Panc1 (cell line): Measurements from ENCODE around the gene SLC9A9. TPM values are rescaled to one million over a fixed set of nuclear protein-coding genes. Genes with fewer than 3 reads are reported as not detected.

Experiments used
- ATAC-seq: fragments of 200-7000 bp; cut with Tn5 transposase; 2 replicates; pipeline ENCODE4 v1.9.1; 2020; ENCODE audit warnings: mild to moderate bottlenecking, moderate library complexity
- BruUV-seq: library from RNA; stranded (reverse); fragments of 400-500 nt; replicated peaks from 2 replicates; lab custom pipeline; 2021; lab: Mats Ljungman, UMichigan
- CTCF ChIA-PET: fragments of 300-600 bp; sonication (Branson Sonifier 250); formaldehyde crosslinking; loops from one replicate; lab custom pipeline; 2022; ENCODE audit warnings: antibody characterized with exemption; lab: Charles Lee
- POLR2A ChIA-PET: fragments of 300-600 bp; sonication (Branson Sonifier 250); formaldehyde crosslinking; loops from one replicate; lab custom pipeline; 2022; ENCODE audit warnings: antibody characterized with exemption; lab: Charles Lee
- DNase-seq: peaks from one replicate; pipeline ENCODE4 v3.0.0-alpha.2; 2010; ENCODE audit warnings: low read depth, low spot score
- H3K27ac ChIP-seq: 2 replicates; pipeline ENCODE4 v1.5.1; 2011; ENCODE audit warnings: mild to moderate bottlenecking, low read length, inconsistent platforms
- H3K27me3 ChIP-seq: fragments of 200-500 bp; sonication (Bioruptor generic); 2 replicates; pipeline ENCODE4 v1.6.0; 2014; ENCODE audit warnings: low read length, inconsistent platforms; ENCODE audit not compliant: control insufficient read depth, insufficient read depth
- H3K36me3 ChIP-seq: fragments of 200-500 bp; sonication (Bioruptor generic); 2 replicates; pipeline ENCODE4 v1.5.1; 2014; ENCODE audit warnings: inconsistent platforms, mild to moderate bottlenecking, low read length, moderate library complexity; ENCODE audit not compliant: control insufficient read depth, insufficient read depth
- H3K4me1 ChIP-seq: 2 replicates; pipeline ENCODE4 v1.5.1; 2011; ENCODE audit warnings: inconsistent platforms, mild to moderate bottlenecking, low read length, moderate library complexity; ENCODE audit not compliant: control insufficient read depth, insufficient read depth
- H3K4me3 ChIP-seq, 2 experiments: 2 replicates each; pipeline ENCODE4 v1.5.1; 2011 to 2012; ENCODE audit warnings: low read depth in 2 of 2, low read length in 2 of 2, mild to moderate bottlenecking in 2 of 2, inconsistent platforms in 1 of 2, moderate library complexity in 1 of 2
- H3K9me3 ChIP-seq: fragments of 200-500 bp; sonication (Bioruptor generic); 2 replicates; pipeline ENCODE4 v1.5.1; 2014; ENCODE audit warnings: low read depth, mild to moderate bottlenecking, inconsistent platforms, low read length, moderate library complexity; ENCODE audit not compliant: control insufficient read depth, insufficient read depth
- CTCF ChIP-seq: fragments of 450-650 bp; IDR thresholded peaks from 2 replicates; pipeline ENCODE4 v1.5.1; 2017; ENCODE audit warnings: mild to moderate bottlenecking
- POLR2AphosphoS5 ChIP-seq: IDR thresholded peaks from 2 replicates; pipeline ENCODE4 v1.6.1; 2012; ENCODE audit warnings: mild to moderate bottlenecking, low read depth, low read length, moderate library complexity
- SIN3A ChIP-seq: IDR thresholded peaks from 2 replicates; pipeline ENCODE4 v1.6.1; 2012; ENCODE audit warnings: low read depth, mild to moderate bottlenecking, low read length, moderate library complexity, borderline replicate concordance; ENCODE audit not compliant: insufficient read depth
- TCF7L2 ChIP-seq: IDR thresholded peaks from 2 replicates; pipeline ENCODE4 v1.6.1; 2011; ENCODE audit warnings: mild to moderate bottlenecking, low read depth, low read length, inconsistent platforms
- in situ Hi-C: cut with HindIII; loops from 2 replicates; pipeline ENCODE4 v1.10.0; 2016; ENCODE audit warnings: low sequenced_read_pairs, low pct_unique_long_range_greater_than_20kb
- intact Hi-C: fragments of 100-400 bp; cut with micrococcal nuclease; formaldehyde crosslinking; loops from one replicate; pipeline ENCODE4 v1.10.0; 2022; ENCODE audit not compliant: unreplicated experiment
- total RNA-seq: library from RNA; stranded (reverse); gene quantifications from one replicate; pipeline ENCODE4 v1.2.1, GENCODE V29; 2021; ENCODE audit not compliant: unreplicated experiment
- TF ChIP-seq, protein P1 (sequence below), 2 experiments: IDR thresholded peaks; 2 replicates each; pipeline ENCODE4 v1.6.1; 2011 to 2012; ENCODE audit warnings: low read depth in 2 of 2, control low read depth in 1 of 2, low read length in 1 of 2, mild to moderate bottlenecking in 1 of 2, moderate library complexity in 1 of 2; ENCODE audit not compliant: insufficient read depth in 1 of 2

Gene SLC9A9
- total RNA-seq, 1 experiment from 2014 or later, result not detected

GRCh38 chr3:143595456-143596077, 252.7 kb downstream of the SLC9A9 start:
- TF ChIP-seq SIN3A (no peak), POLR2AphosphoS5 (no peak), CTCF (no peak), TCF7L2 (no peak)
- TF ChIP-seq, protein P1, sequence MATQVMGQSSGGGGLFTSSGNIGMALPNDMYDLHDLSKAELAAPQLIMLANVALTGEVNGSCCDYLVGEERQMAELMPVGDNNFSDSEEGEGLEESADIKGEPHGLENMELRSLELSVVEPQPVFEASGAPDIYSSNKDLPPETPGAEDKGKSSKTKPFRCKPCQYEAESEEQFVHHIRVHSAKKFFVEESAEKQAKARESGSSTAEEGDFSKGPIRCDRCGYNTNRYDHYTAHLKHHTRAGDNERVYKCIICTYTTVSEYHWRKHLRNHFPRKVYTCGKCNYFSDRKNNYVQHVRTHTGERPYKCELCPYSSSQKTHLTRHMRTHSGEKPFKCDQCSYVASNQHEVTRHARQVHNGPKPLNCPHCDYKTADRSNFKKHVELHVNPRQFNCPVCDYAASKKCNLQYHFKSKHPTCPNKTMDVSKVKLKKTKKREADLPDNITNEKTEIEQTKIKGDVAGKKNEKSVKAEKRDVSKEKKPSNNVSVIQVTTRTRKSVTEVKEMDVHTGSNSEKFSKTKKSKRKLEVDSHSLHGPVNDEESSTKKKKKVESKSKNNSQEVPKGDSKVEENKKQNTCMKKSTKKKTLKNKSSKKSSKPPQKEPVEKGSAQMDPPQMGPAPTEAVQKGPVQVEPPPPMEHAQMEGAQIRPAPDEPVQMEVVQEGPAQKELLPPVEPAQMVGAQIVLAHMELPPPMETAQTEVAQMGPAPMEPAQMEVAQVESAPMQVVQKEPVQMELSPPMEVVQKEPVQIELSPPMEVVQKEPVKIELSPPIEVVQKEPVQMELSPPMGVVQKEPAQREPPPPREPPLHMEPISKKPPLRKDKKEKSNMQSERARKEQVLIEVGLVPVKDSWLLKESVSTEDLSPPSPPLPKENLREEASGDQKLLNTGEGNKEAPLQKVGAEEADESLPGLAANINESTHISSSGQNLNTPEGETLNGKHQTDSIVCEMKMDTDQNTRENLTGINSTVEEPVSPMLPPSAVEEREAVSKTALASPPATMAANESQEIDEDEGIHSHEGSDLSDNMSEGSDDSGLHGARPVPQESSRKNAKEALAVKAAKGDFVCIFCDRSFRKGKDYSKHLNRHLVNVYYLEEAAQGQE (IDR thresholded peaks at IDR 0.05; ENCODE audit: insufficient read depth in 1 of 2, low read depth in 2 of 2, low read length in 1 of 2), result no peak
- POLR2A ChIA-PET, result no interaction called here
- H3K4me1 ChIP-seq, result no peaks in the 10 kb centered on the region
- no peaks in the 10 kb centered on the region for H3K9me3 ChIP-seq
- DNase-seq (no peak), ATAC-seq (no peak)
- CTCF ChIA-PET, result no interaction called here
- no peak overlapping the region for H3K4me3 ChIP-seq
- no peaks in the 10 kb centered on the region for H3K27me3 ChIP-seq
- in situ Hi-C loops, result no loop called here
- no peaks in the 10 kb centered on the region for H3K36me3 ChIP-seq
- no peak overlapping the region for H3K27ac ChIP-seq
- no TSS peak for BruUV-seq
- intact Hi-C loops, result no loop called here

DNA sequence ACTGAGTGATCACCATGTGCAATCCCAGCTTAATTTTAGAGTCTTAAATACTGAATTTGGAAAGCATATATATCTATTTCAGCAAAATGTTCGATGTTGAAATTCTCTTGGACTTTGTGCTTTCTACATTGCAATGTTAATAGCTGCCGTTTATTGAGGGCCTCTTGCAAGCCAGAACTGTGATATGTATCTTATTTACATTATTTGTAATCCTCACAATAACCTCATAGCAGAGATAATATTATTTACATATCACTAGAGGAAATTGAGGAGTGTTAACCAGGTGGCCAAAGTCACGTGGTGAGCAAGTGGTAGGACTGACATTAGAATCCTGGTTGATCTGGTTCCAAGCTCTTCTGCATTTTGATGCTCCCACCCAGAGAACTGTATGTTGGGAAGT, 254.1 kb downstream of the SLC9A9 start:
- Histone ChIP-seq H3K4me1 (no peaks in the 10 kb centered on the region), H3K9me3 (no peaks in the 10 kb centered on the region), H3K27me3 (no peaks in the 10 kb centered on the region), H3K27ac (no peak overlapping the region), H3K36me3 (no peaks in the 10 kb centered on the region), H3K4me3 (no peak overlapping the region)
- in situ Hi-C loops, result no loop called here
- DNase-seq (no peak), ATAC-seq (no peak)
- ChIA-PET POLR2A (no interaction called here), CTCF (no interaction called here)
- TF ChIP-seq POLR2AphosphoS5 (no peak), SIN3A (no peak), CTCF (no peak), TCF7L2 (no peak)
- TF ChIP-seq, protein P1 (IDR thresholded peaks at IDR 0.05; ENCODE audit: insufficient read depth in 1 of 2, low read depth in 2 of 2, low read length in 1 of 2), result no peak
- BruUV-seq, result no TSS peak
- intact Hi-C loops, result no loop called here
